ENCODE data around the gene ABCC4.

ABCC4 gene

GRCh38 chr13:95233026-95233635 lies 68.1 kb downstream of the ABCC4 start:
- no peak for DNase-seq (ENCODE audit: extremely low read depth in 1 of 2, low read depth in 1 of 2)

DNA sequence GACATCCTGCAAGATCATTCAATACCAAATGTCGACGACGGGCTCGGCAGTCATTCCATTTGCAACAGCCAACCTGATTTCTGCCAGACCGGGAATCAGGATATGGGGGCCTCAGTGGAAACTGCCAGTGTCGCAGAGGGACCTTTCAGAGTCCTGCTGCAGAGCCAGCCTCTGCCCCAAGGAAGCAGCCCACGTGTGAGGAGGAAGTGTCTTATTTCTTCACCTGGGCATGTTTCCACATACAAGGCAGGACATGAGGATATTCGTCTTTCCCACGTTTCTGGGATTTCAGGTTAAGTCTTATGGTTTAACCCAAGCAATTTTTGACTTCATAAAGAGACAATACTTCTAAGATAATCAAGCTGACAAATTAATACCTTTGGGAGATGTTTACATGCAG lies 69.9 kb downstream of the ABCC4 start:
- DNase-seq (ENCODE audit: extremely low read depth in 1 of 2, low read depth in 1 of 2): no peak

DNA sequence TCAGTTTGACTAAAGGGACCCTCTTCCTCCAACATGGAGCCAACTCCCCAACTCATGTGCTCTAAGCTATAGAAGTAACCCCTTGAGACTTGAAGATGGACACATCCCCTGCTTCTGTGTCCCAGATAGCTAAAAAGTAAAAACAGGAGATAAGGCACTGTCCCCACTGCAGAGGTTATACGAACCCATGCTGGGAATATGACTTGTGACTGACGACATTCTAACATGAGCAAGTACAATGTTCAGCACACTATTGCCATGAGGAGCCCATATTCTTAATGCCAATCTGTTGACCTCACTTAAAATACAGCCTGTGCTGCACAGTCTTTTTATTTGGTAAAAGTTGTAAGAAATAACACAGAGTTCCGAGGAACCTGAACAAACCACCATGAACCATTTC lies 71.4 kb downstream of the ABCC4 start:
- DNase-seq (ENCODE audit: extremely low read depth in 1 of 2, low read depth in 1 of 2): no peak

DNA sequence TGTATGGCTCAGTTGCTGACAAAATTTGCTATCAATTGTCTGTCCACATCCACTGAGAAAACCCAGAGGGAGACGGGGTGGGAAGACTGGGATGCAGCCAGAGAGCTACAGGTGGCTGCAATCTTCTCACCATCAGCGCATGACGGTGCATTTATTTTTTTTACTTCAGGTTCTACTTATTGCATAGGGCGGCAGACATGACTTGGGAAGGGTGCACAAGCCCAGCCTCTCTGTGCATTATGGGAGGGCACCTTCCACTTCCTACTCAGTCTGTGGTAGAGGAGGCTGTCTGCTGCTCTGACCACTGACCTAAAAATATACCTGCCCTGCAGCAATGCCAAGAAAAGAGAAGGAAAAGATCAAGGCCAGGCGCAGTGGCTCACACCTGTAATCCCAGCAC lies 73.1 kb downstream of the ABCC4 start:
- no peak for DNase-seq (ENCODE audit: extremely low read depth in 1 of 2, low read depth in 1 of 2)

DNA sequence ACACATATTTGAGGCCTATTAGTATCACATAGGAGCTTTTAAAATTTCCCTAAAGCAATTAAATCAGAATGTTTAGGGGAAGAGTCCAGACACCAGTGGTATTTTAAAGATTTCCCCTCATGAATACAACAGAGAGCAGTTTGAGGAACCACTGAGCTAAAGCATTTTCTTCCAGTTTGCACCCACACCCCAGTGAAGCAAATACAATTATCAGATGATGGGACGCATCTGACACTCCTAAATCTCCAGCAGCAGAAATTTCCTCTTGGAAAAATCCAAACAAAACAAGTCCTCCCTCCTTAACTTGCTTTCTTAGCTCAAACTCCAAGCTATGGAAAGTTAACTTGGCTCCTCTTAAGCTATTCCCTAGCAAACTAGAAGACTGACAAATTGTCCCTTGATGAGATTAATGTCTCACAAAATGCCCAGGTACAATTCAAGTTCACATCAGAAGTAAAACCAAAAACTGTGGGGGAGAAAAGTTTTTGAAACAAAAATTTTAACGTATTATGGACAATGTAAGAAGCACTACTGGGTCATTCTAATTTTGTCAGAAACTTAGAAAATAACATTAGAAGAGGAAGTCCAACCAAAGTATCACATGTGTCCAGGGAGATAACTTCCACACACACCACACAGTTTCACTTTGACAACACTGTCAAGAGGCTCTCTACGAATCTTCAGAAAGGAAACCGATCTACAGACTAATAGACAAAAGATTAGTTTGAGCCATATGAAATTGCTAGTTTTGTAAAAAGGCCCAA lies 74.1 kb downstream of the ABCC4 start:
- no peak for DNase-seq (ENCODE audit: extremely low read depth in 1 of 2, low read depth in 1 of 2)

GRCh38 chr13:95226476-95226875 lies 74.8 kb downstream of the ABCC4 start:
- no peak for DNase-seq (ENCODE audit: extremely low read depth in 1 of 2, low read depth in 1 of 2)

DNA sequence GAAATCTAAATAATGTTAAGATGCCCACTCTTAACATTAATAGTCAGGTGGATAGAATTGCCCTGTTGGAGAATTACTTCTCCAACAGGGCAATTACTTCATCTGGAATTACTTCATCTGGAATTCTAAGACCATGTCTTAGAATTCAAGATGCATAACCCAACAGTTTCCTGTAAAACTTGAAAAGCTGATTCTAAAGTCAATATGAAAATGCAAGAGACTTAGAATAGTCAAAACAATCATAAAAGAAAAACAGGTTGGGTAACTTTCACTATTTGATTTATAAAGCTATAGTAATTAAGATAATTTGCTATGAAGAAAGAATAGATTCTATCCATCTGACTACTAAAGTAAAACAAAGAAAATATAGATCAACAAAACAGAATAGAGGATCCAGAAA lies 75.2 kb downstream of the ABCC4 start:
- no peak for DNase-seq (ENCODE audit: extremely low read depth in 1 of 2, low read depth in 1 of 2)

GRCh38 chr13:95224064-95224463 lies 77.2 kb downstream of the ABCC4 start:
- DNase-seq (ENCODE audit: extremely low read depth in 1 of 2, low read depth in 1 of 2): no peak

DNA sequence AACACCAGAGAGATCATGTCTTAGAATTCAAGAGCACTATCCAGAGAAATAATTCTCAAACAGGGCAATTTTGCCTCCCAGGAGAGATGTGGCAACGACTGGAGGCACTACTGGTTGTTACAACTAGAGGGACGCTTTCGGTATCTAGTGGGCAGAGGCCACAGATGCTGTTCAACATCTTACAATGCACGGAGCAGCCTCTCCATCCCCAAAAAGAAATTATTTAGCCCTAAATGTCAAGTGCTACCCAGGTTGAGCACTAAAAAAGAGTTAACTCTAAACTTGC lies 78.6 kb downstream of the ABCC4 start:
- no peak for DNase-seq (ENCODE audit: extremely low read depth in 1 of 2, low read depth in 1 of 2)

- DNase-seq (ENCODE audit: extremely low read depth in 1 of 2, low read depth in 1 of 2): no peak
Measured at GRCh38 chr13:95221971-95222732, 79.1 kb downstream of the ABCC4 start.

DNA sequence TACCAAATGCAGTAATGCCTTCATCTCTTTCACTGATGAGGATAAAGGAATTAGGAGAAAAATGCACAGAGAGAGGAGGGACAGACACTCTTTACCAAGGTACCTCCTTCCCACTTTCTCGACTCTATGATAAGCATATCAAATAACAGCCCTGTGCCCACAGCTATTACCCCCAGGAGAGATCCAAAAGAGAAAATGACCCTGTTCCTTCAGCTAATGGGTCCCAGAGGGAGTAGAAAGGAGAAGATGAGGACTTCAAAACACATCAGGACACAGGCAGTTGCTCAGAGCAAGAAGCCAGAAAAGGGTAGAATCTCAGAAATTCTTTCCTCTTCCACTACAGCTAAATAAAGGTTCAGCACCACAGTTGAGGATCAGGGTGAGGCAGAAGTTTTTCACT lies 80.6 kb downstream of the ABCC4 start:
- no peak for DNase-seq (ENCODE audit: extremely low read depth in 1 of 2, low read depth in 1 of 2)

DNA sequence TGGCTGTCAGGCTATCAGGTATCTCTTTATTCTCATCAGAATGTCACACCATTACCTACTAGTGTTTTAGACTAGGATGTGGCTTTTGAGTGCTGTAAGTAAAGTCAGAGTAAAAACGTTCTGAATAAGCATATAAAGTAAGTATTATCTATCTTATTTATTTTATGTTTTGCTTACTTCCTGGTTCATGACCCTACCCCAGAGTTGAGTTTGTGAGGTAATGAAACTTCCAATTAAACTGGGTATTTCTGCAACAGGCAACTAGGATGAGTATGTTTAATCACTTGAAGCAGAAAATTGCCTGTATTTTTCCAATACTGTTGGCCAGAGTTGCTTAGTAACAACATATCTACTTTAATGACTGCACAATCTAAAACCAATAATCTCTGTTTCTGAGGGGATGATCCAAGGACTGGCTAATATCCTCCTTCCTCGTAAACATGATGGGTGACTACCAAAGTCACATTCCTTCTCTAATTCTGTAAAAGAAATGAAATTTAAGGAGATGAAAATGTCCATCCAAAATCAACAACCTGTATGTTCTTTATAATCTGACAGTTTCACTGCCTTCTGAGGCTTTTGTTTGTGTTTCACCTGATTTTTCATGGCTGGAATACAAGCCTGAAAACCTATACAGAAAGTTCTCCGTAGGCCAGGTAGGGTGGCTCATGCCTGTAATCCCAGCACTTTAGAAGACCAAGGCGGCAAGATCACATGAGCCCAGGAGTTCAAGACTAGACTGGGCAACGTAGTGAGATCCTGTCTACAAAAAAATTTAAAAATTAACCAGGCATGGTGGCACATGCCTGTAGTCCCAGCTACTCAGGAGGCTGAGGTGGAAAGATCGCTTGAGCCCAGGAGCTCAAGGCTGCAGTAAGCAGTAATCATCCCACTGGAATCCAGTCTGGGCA lies 83.1 kb downstream of the ABCC4 start:
- no peak for DNase-seq (ENCODE audit: extremely low read depth in 1 of 2, low read depth in 1 of 2)

- no peak for DNase-seq (ENCODE audit: extremely low read depth in 1 of 2, low read depth in 1 of 2)
Measured at GRCh38 chr13:95216182-95216581, 85.1 kb downstream of the ABCC4 start.

DNA sequence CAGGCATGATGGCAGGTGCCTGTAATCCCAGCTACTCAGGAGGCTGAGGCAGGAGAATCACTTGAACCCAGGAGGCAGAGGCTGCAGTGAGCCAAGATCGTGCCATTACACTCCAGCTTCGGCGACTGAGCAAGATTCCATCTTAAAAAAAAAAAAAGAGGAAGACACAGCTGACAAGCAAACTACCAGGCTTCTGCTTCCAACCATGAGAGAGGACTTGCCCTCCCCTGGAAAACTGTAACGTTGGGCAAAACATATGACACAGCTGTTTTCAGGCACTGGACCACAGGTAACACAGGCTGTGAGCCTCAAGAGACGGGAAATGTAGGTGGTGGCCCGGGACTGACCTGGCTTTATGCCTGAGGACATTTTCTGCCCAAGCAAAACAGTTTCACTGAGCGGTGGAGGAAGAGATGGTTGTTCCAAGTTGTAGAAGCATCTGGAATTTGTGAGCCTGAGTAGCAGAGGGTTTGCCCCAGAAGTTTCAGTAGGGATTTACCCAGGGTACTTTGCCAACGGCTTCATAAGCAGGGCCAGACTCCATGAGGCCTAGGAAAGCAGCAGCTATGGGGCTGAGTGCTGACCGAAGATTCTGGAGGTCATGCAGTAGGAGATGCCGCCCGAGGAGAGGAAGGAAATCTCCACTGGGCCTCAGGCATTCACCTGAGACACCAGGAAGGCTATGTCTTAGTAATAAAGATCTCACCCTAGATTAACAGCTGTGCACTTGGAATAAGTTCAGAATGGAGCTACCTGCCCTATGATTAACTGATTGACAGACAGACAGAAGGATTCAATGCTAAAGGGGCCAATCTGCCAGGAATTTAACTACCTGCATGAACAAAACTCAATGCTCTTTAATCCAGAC lies 88.0 kb downstream of the ABCC4 start:
- no peak for DNase-seq (ENCODE audit: extremely low read depth in 1 of 2, low read depth in 1 of 2)

DNA sequence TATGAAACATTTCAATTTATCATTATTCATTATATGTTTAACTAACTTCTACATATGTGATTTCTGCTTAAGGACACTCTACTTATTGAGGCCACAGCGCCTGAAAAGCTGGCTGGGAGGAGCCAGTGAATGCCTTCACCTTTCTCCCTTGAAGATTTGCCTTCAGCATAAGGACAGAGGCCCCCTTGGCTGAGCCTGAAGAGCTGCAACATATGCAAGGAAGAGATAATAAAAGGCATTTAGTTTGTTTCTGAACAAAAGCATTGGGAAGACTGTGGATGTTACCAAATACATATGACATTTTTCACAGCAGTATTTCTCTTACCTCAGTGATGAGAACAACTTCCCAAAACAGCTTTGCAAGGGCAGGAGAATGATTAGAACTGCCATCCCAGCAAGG lies 92.1 kb downstream of the ABCC4 start:
- no peak for DNase-seq (ENCODE audit: extremely low read depth in 1 of 2, low read depth in 1 of 2)

- no peak for DNase-seq (ENCODE audit: extremely low read depth in 1 of 2, low read depth in 1 of 2)
Measured at GRCh38 chr13:95207769-95208366, 93.4 kb downstream of the ABCC4 start.

DNA sequence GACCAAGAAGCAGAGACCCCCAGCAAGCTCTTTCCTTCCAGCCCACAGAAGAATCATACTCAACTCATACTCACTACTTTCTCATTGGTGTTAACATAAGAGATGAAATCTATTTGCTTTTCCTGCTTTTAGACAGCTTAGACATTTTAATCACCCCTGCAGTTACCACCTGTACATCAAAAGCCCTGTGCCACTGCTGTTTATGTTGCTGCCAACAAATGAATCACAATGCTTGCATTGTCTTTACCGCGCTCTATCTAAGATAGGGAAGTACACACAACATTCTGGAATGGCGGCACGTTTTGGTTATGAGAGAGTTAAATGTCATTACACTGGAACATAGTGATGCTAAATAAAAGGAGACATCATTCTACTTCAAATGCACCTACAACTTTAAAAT lies 95.1 kb downstream of the ABCC4 start:
- DNase-seq (ENCODE audit: extremely low read depth in 1 of 2, low read depth in 1 of 2): no peak

DNA sequence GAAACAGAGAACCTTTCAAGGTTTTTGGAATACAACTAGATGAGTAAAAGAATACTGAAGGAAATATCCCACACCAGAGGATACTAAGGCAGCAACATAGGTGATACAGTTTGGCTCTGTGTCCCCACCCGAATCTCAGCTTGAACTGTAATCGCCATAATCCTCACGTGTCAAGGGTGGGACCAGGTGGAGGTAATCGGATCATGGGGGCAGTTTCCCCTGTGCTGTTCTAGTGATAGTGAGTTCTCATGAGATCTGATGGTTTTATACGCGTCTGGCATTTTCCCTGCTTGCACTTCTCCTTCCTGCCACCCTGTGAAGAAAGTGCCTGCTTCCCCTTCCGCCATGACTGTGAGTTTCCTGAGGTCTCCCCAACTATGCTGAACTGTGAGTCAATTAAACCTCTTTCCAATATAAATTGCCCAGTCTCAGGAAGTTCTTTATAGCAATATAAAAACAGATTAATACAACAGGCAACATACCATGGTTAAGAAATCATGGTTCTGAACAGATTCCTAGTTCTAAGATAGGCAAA lies 97.0 kb downstream of the ABCC4 start:
- DNase-seq (ENCODE audit: extremely low read depth in 1 of 2, low read depth in 1 of 2): no peak

GRCh38 chr13:95201814-95202651 lies 99.2 kb downstream of the ABCC4 start:
- DNase-seq (ENCODE audit: extremely low read depth in 1 of 2, low read depth in 1 of 2): no peak

All from activated CD8-positive, alpha-beta memory T cell treated with anti-CD3 and anti-CD28 coated beads for 1 hour (primary cell).